HuH-7.5 (cell line): Measurements from ENCODE around the gene NPPA.

Experiments used
- DNase-seq: peaks from one replicate; pipeline ENCODE4 v3.0.0; 2011; ENCODE audit warnings: low spot score

The NPPA gene

GRCh38 chr1:11805422-11806306 is 41.9 kb downstream of the NPPA start, which contains the start of the genes CLCN6 and MTHFR:
TSS of gene CLCN6 (plus strand) at chr1:11806191. CDS start at chr1:11806263, 72 bp downstream.
TSS of gene MTHFR (minus strand) at chr1:11805964. CDS start at chr1:11803116, 2,848 bp downstream.
- peak; percentile 91 for DNase-seq

GRCh38 chr1:11804666-11805421 is 42.7 kb downstream of the NPPA start:
- DNase-seq, result no peak

- peak; percentile 38 for DNase-seq
Measured at GRCh38 chr1:11803924-11804665, 43.5 kb downstream of the NPPA start.

DNA sequence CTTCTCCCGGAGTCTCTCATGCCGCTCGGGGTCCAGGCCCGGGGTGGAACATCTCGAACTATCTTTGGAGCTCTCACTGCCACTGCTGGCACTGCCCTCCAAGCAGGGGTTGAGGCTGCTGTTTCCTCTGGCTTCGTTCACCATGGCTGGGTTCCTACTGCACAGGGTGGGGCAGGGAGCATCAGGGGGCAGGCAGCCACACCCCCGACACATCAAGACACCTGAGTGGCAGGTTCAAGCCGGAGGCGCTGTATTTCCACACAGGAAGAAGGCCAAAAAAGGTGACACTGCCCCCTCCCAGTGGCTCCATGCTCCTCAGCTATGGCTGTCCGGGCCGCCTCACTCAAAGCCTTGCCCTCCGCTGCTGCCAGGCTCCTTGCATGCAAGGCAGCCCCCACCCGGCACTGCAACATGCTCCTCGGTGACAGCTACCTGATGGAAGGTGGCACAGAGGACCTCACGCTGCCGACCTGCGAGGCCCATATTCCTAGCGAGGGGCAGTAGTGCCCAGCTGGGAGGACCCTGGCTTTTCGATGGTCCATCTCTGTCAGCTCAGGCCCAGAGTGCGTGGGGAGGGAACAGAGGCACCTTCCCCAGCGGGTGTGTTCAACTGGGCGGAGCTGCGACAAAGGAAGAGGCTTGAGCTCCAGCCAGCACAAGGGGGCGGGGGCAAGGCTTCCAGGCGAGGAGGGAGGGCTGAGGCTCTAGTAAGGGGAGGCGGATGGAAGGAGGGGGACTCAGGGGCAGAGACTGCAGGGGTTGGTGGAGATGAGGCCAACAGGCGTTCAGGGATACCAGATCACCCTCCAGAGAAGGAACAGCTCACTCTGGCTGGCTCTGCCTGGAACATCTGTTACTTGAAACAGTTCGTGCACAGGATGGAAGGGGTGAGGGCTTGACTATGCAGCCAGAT is 44.4 kb downstream of the NPPA start:
- DNase-seq, result no peak

GRCh38 chr1:11802616-11802972 is 45.0 kb downstream of the NPPA start:
- no peak for DNase-seq

- no peak for DNase-seq
Measured at GRCh38 chr1:11800756-11801433, 46.7 kb downstream of the NPPA start.

DNA sequence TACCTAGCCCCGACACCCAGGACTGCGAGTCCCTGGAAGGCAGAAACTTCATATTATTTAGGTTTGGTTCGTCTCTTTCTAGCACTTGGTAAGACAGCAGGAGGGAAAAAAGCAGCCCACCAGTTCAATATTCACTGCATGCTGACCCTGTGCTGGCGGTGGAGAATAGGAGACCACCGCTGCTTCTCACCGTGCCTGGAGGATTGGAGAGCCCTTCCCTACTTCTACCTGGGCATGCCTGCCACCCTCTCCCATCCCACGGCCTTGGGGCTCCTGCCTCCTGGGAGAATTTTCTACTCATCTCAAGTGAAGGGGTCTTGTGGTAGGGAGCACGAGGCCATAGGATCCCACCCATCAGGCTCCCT is 47.2 kb downstream of the NPPA start:
- DNase-seq, result no peak

DNA sequence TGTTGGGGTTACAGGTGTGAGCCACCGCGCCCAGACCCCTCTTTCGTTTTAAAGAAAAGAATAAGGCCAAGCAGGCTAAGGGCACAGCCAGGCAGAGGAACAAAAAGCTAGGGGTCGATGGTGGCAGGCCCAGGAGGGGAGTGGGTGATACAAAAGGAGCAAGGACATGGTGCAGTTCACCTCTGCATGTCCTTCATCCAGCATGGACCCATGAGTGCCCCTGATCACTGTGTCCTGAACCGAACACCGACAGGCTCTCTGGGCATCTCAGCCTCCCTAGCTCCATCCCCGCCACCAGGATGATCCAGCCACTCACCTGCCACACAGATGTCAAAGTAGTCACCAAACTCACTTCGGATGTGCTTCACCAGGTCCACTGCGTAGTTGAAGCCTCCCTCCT is 47.7 kb downstream of the NPPA start:
- DNase-seq, result no peak

DNA sequence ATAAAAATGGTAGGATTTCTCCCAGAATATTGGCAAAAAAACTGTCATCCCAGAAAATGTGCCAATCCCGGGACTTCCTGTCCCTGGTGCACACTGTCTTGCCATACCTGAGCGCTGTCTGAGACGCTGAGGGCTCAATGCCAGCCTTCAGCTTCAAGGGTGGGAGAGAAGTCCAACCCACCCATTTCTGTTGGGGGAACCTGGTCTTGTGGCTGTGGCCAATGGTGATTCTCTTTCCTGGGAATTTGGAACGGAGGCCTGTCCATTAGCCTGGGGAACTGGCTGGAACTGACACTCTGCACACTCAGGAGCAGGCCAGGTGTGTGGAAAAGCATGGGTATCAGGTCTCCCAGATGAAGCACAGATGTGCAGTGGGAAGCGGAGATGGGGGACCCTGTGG is 48.5 kb downstream of the NPPA start:
- DNase-seq, result no peak

GRCh38 chr1:11797525-11798216 is 49.9 kb downstream of the NPPA start:
- no peak for DNase-seq

- no peak for DNase-seq
Measured at GRCh38 chr1:11796036-11796828, 51.4 kb downstream of the NPPA start.
